Transverse colon (tissue), 4 donors: Measurements from ENCODE around the gene ELP4. TPM values are rescaled to one million over a fixed set of nuclear protein-coding genes. Genes with fewer than 3 reads are reported as not detected.

Experiments used
- DNase-seq: peaks from one replicate; pipeline ENCODE4 v3.0.0-alpha.2; 2019
- H3K27ac ChIP-seq, 4 donors: fragments of 200-600 bp; sonication (generic); 2 replicates each; pipeline ENCODE4 v1.5.1; 2016 to 2018; ENCODE audit warnings: inconsistent platforms in 4 of 4
- H3K27me3 ChIP-seq: fragments of 200-600 bp; sonication (generic); 2 replicates; pipeline ENCODE4 v1.5.1; 2017; ENCODE audit warnings: inconsistent platforms
- H3K36me3 ChIP-seq, 4 donors: fragments of 200-600 bp; sonication (generic); 2 replicates each; pipeline ENCODE4 v1.5.1; 2017 to 2019; ENCODE audit warnings: inconsistent platforms in 4 of 4
- H3K4me1 ChIP-seq, 4 donors: fragments of 200-600 bp; sonication (generic); 2 replicates each; pipeline ENCODE4 v1.5.1; 2017 to 2020; ENCODE audit warnings: inconsistent platforms in 4 of 4
- H3K4me3 ChIP-seq, 4 donors: fragments of 200-600 bp; sonication (generic); 1 replicate in 1 of 4; 2 replicates in 3 of 4; pipeline versions ENCODE4 v1.5.1 to v1.6.1; 2017 to 2019; ENCODE audit warnings: inconsistent platforms in 4 of 4
- H3K9me3 ChIP-seq, 2 donors: fragments of 200-600 bp; sonication (generic); 2 replicates each; pipeline ENCODE4 v1.5.1; 2017 to 2019; ENCODE audit warnings: inconsistent platforms in 2 of 2
- CTCF ChIP-seq, 5 experiments: fragments of 200-600 bp in 3 of 5; fragments of 450-650 bp in 2 of 5; sonication (generic) in 3 of 5; IDR thresholded peaks; 1 replicate in 2 of 5; 2 replicates in 3 of 5; pipeline ENCODE4 v1.5.1; 2016 to 2017; ENCODE audit warnings: antibody characterized with exemption in 5 of 5, inconsistent platforms in 3 of 5, mild to moderate bottlenecking in 2 of 5, moderate library complexity in 1 of 5
- EP300 ChIP-seq: sonication (generic); formaldehyde crosslinking; IDR thresholded peaks from one replicate; pipeline ENCODE4 v1.6.1; 2017; ENCODE audit warnings: antibody characterized with exemption, low read depth
- POLR2A ChIP-seq: fragments of 450-650 bp; IDR thresholded peaks from one replicate; pipeline ENCODE4 v1.6.1; 2016; ENCODE audit warnings: antibody characterized with exemption, mild to moderate bottlenecking, moderate library complexity
- POLR2AphosphoS5 ChIP-seq, 3 donors: sonication (generic); formaldehyde crosslinking; IDR thresholded peaks; one replicate each; pipeline ENCODE4 v1.6.1; 2016; ENCODE audit warnings: antibody characterized with exemption in 3 of 3
- WGBS, 2 donors: methylation state at CpG; one replicate each; pipeline ENCODE4 v1.1.5; 2018; ENCODE audit warnings: low coverage in 1 of 2; 5-methylcytosine and 5-hydroxymethylcytosine counted together
- in situ Hi-C, 4 donors: fragments of 200-750 bp; cut with MboI; loops; one replicate each; pipeline versions ENCODE4 v1.15.0 to v1.15.1; 2017; ENCODE audit warnings: low sequenced_read_pairs in 3 of 4, low pct_ligation_motif_present in 1 of 4, low pct_unique_long_range_greater_than_20kb in 1 of 4
- intact Hi-C: fragments of 100-400 bp; cut with DNase I; formaldehyde crosslinking; loops from one replicate; pipeline ENCODE4 v1.15.1; 2023; ENCODE audit warnings: low total_unique reads
- total RNA-seq, 4 donors: library from RNA; depleted of rRNA; stranded (reverse); fragments of >200 nt; gene quantifications; one replicate each; pipeline ENCODE4 v1.1.0, GENCODE V29; 2016

ELP4 gene
- total RNA-seq, 4 donors from 2014 or later, result 14.2 to 46.4 (median 23.6) TPM

- TF ChIP-seq CTCF (IDR thresholded peaks at IDR 0.05) (no peak), POLR2A (no peak), POLR2AphosphoS5 (IDR thresholded peaks at IDR 0.05) (no peak), EP300 (no peak)
- no peaks in the 10 kb centered on the region for H3K4me1 ChIP-seq
- no peaks in the 10 kb centered on the region for H3K27me3 ChIP-seq
- H3K27ac ChIP-seq, result no peak overlapping the region
- H3K4me3 ChIP-seq, result no peak overlapping the region
- H3K9me3 ChIP-seq, result no peaks in the 10 kb centered on the region
- intact Hi-C loops (no loop called here), in situ Hi-C loops (no loop called here)
- H3K36me3 ChIP-seq, result no peaks in the 10 kb centered on the region
- WGBS, 2 donors, result 49 to 79% methylated on average over 2 of the region's 2 CpGs
- no peak for DNase-seq
Measured at GRCh38 chr11:31720225-31720624, 210.7 kb downstream of the ELP4 start.

GRCh38 chr11:31720671-31721365, 211.3 kb downstream of the ELP4 start:
- intact Hi-C loops (no loop called here), in situ Hi-C loops (no loop called here)
- H3K36me3 ChIP-seq, result no peaks in the 10 kb centered on the region
- no peaks in the 10 kb centered on the region for H3K9me3 ChIP-seq
- H3K27me3 ChIP-seq, result no peaks in the 10 kb centered on the region
- DNase-seq, result no peak
- H3K27ac ChIP-seq, result no peak overlapping the region
- H3K4me3 ChIP-seq, result no peak overlapping the region
- no peak for TF ChIP-seq POLR2A
- WGBS, 2 donors, result 74 to 76% methylated on average over 2 to 3 of the region's 3 CpGs
- H3K4me1 ChIP-seq, result no peaks in the 10 kb centered on the region

- H3K36me3 ChIP-seq, result no peaks in the 10 kb centered on the region
- H3K9me3 ChIP-seq, result no peaks in the 10 kb centered on the region
- H3K4me3 ChIP-seq, result no peak overlapping the region
- H3K27ac ChIP-seq, result no peak overlapping the region
- TF ChIP-seq CTCF (IDR thresholded peaks at IDR 0.05) (no peak), EP300 (no peak), POLR2AphosphoS5 (IDR thresholded peaks at IDR 0.05) (no peak), POLR2A (no peak)
- in situ Hi-C loops, result no loop called here
- no peaks in the 10 kb centered on the region for H3K4me1 ChIP-seq
- 90% methylated on average over 3 of the region's 3 CpGs; no CpG with 5 or more reads in 1 of the 2 donors for WGBS, 2 donors
- no peaks in the 10 kb centered on the region for H3K27me3 ChIP-seq
- no peak for DNase-seq
- intact Hi-C loops, result no loop called here
Measured at GRCh38 chr11:31722754-31723153, 213.2 kb downstream of the ELP4 start.

GRCh38 chr11:31725176-31725575, 215.6 kb downstream of the ELP4 start:
- no peaks in the 10 kb centered on the region for H3K27me3 ChIP-seq
- no peaks in the 10 kb centered on the region for H3K9me3 ChIP-seq
- in situ Hi-C loops, result no loop called here
- H3K27ac ChIP-seq, result no peak overlapping the region
- no peaks in the 10 kb centered on the region for H3K4me1 ChIP-seq
- DNase-seq, result no peak
- no peak overlapping the region for H3K4me3 ChIP-seq
- no peaks in the 10 kb centered on the region for H3K36me3 ChIP-seq
- intact Hi-C loops, result no loop called here
- TF ChIP-seq POLR2A, result no peak
- TF ChIP-seq EP300, result no peak
- TF ChIP-seq POLR2AphosphoS5 (IDR thresholded peaks at IDR 0.05), result no peak
- TF ChIP-seq CTCF (IDR thresholded peaks at IDR 0.05), result no peak

- Histone ChIP-seq H3K9me3 (no peaks in the 10 kb centered on the region), H3K4me1 (no peaks in the 10 kb centered on the region), H3K4me3 (no peak overlapping the region), H3K27ac (no peak overlapping the region), H3K36me3 (no peaks in the 10 kb centered on the region), H3K27me3 (no peaks in the 10 kb centered on the region)
- intact Hi-C loops (no loop called here), in situ Hi-C loops (no loop called here)
- DNase-seq, result no peak
- WGBS, 2 donors, result 36 to 47% methylated on average over 1 of the region's 1 CpG
- TF ChIP-seq CTCF (IDR thresholded peaks at IDR 0.05) (no peak), POLR2AphosphoS5 (IDR thresholded peaks at IDR 0.05) (no peak), POLR2A (no peak), EP300 (no peak)
Measured at GRCh38 chr11:31728432-31728831, 218.9 kb downstream of the ELP4 start.
